GM12878 (cell line): Measurements from ENCODE around the gene SLC22A23. TPM values are rescaled to one million over a fixed set of nuclear protein-coding genes. Genes with fewer than 3 reads are reported as not detected.

Experiments used
- ATAC-seq: fragments of 200-7000 bp; cut with Tn5 transposase; 3 replicates; pipeline ENCODE4 v1.9.1; 2020; ENCODE audit warnings: mild to moderate bottlenecking, moderate library complexity
- BruUV-seq: library from RNA; stranded (reverse); fragments of 400-500 nt; replicated peaks from 2 replicates; lab custom pipeline; 2021; lab: Mats Ljungman, UMichigan
- CTCF ChIA-PET: fragments of 300-600 bp; sonication (Branson Sonifier 250); formaldehyde crosslinking; extraction: SDS; loops from one replicate; lab custom pipeline; 2021; ENCODE audit warnings: inconsistent platforms; lab: Yijun Ruan, JAX
- POLR2A ChIA-PET: fragments of 350-600 bp; formaldehyde crosslinking; extraction: SDS; loops from one replicate; lab custom pipeline; 2021; ENCODE audit warnings: inconsistent platforms; lab: Charles Lee
- RAD21 ChIA-PET: fragments of 300-600 bp; sonication (Branson Sonifier 250); formaldehyde crosslinking; loops from one replicate; lab custom pipeline; 2023; ENCODE audit warnings: antibody characterized with exemption; ENCODE audit not compliant: unreplicated experiment; lab: Charles Lee
- SMC1A ChIA-PET: fragments of 300-600 bp; sonication (Branson Sonifier 250); formaldehyde crosslinking; loops from one replicate; lab custom pipeline; 2023; ENCODE audit not compliant: unreplicated experiment, uncharacterized antibody; lab: Charles Lee
- DNase-seq: peaks from one replicate; pipeline ENCODE4 v3.0.0-alpha.2; 2011; ENCODE audit warnings: low read depth, low spot score
- FAIRE-seq: peaks from 3 replicates; lab custom pipeline; 2011; peaks lifted over from hg19 to GRCh38; lab: Jason Lieb, UNC
- H2AFZ ChIP-seq: 2 replicates; pipeline ENCODE4 v1.6.0; 2011; ENCODE audit warnings: low read depth, low read length, control low read depth; ENCODE audit not compliant: control insufficient read depth
- H3K27ac ChIP-seq: 2 replicates; pipeline ENCODE4 v1.5.1; 2011; ENCODE audit warnings: control low read depth; ENCODE audit not compliant: control insufficient read depth, insufficient read depth
- H3K27me3 ChIP-seq, 2 experiments: replicated peaks in 1 of 2; 2 replicates each; pipeline versions ENCODE4 v1.6.0 to v1.6.1; 2011; ENCODE audit warnings: low read length in 1 of 2; ENCODE audit not compliant: control insufficient read depth in 2 of 2, insufficient read depth in 2 of 2
- H3K36me3 ChIP-seq, 2 experiments: 2 replicates each; pipeline ENCODE4 v1.5.1; 2011; ENCODE audit warnings: low read length in 1 of 2; ENCODE audit not compliant: control insufficient read depth in 2 of 2, insufficient read depth in 2 of 2
- H3K4me1 ChIP-seq: 2 replicates; pipeline ENCODE4 v1.6.1; 2011; ENCODE audit warnings: mild to moderate bottlenecking, low read length, moderate library complexity, mixed read lengths; ENCODE audit not compliant: control insufficient read depth, insufficient read depth
- H3K4me2 ChIP-seq: 2 replicates; pipeline ENCODE4 v1.6.0; 2011; ENCODE audit warnings: control low read depth; ENCODE audit not compliant: control insufficient read depth, insufficient read depth
- H3K4me3 ChIP-seq: fragments of 200-600 bp; sonication (generic); 2 replicates; pipeline ENCODE4 v1.5.1; 2016
- H3K79me2 ChIP-seq: 2 replicates; pipeline ENCODE4 v1.6.0; 2011; ENCODE audit warnings: low read length; ENCODE audit not compliant: control insufficient read depth, insufficient read depth
- H3K9ac ChIP-seq: 2 replicates; pipeline ENCODE4 v1.8.0; 2011; ENCODE audit warnings: low read length, control low read depth, mixed read lengths; ENCODE audit not compliant: control insufficient read depth, insufficient read depth
- H3K9me3 ChIP-seq: replicated peaks from 3 replicates; pipeline ENCODE4 v1.5.1; 2011; ENCODE audit warnings: mild to moderate bottlenecking, low read length; ENCODE audit not compliant: control insufficient read depth, insufficient read depth
- H4K20me1 ChIP-seq: 2 replicates; pipeline ENCODE4 v1.6.0; 2011; ENCODE audit not compliant: control insufficient read depth, insufficient read depth
- ATF2 ChIP-seq: IDR thresholded peaks from 2 replicates; pipeline ENCODE4 v1.6.1; 2012; ENCODE audit warnings: low read length, inconsistent platforms
- GABPA ChIP-seq: IDR thresholded peaks from 2 replicates; pipeline ENCODE4 v1.6.1; 2014; ENCODE audit warnings: antibody characterized with exemption, low read depth, mild to moderate bottlenecking, inconsistent platforms
- GATAD2B ChIP-seq: fragments of 450-650 bp; conservative IDR thresholded peaks from 2 replicates; pipeline ENCODE4 v1.6.1; 2017; ENCODE audit warnings: low read depth, mild to moderate bottlenecking, moderate library complexity
- IKZF2 ChIP-seq, 2 experiments: fragments of 450-650 bp; IDR thresholded peaks; 2 replicates each; pipeline ENCODE4 v1.6.1; 2017; ENCODE audit warnings: mild to moderate bottlenecking in 2 of 2, moderate library complexity in 2 of 2
- MEF2A ChIP-seq: IDR thresholded peaks from 2 replicates; pipeline ENCODE4 v1.6.1; 2011; ENCODE audit warnings: low read depth, mild to moderate bottlenecking, low read length, moderate library complexity; ENCODE audit not compliant: insufficient read depth
- NFYB ChIP-seq: IDR thresholded peaks from 2 replicates; pipeline ENCODE4 v1.6.1; 2011; ENCODE audit warnings: low read depth, mild to moderate bottlenecking, low read length, improper control_type of control experiment, moderate library complexity; ENCODE audit not compliant: insufficient read depth
- NR2F1 ChIP-seq: fragments of 450-650 bp; conservative IDR thresholded peaks from 2 replicates; pipeline ENCODE4 v1.6.1; 2017; ENCODE audit warnings: mild to moderate bottlenecking
- NRF1 ChIP-seq: conservative IDR thresholded peaks from 2 replicates; pipeline ENCODE4 v1.6.1; 2011; ENCODE audit warnings: mild to moderate bottlenecking, low read depth, low read length, improper control_type of control experiment
- RAD21 ChIP-seq: IDR thresholded peaks from 2 replicates; pipeline ENCODE4 v1.6.1; 2011; ENCODE audit warnings: mild to moderate bottlenecking, low read depth, low read length, moderate library complexity; ENCODE audit not compliant: insufficient read depth
- RB1 ChIP-seq: fragments of 450-650 bp; formaldehyde crosslinking; IDR thresholded peaks from 2 replicates; pipeline ENCODE4 v1.6.1; 2017; ENCODE audit warnings: mild to moderate bottlenecking, borderline replicate concordance
- REST ChIP-seq: IDR thresholded peaks from 2 replicates; pipeline ENCODE4 v1.6.1; 2012; ENCODE audit warnings: mild to moderate bottlenecking, low read depth, low read length
- SP1 ChIP-seq: IDR thresholded peaks from one replicate; pipeline ENCODE4 v1.6.1; 2011; ENCODE audit warnings: low read depth, low read length
- SREBF1 ChIP-seq: IDR thresholded peaks from 2 replicates; pipeline ENCODE4 v1.6.1; 2012; ENCODE audit warnings: mild to moderate bottlenecking, low read length
- ZBTB4 ChIP-seq: fragments of 450-650 bp; formaldehyde crosslinking; IDR thresholded peaks from 2 replicates; pipeline ENCODE4 v1.4.0; 2022; ENCODE audit warnings: mild to moderate bottlenecking, moderate library complexity
- WGBS: methylation state at CpG from one replicate; pipeline ENCODE4 v1.1.6; 2016; ENCODE audit warnings: low lambda C conversion rate; ENCODE audit not compliant: insufficient replicate concordance, insufficient coverage; ENCODE audit errors: missing lambda C conversion rate; 5-methylcytosine and 5-hydroxymethylcytosine counted together
- in situ Hi-C: fragments of 300-500 bp; cut with MboI; formaldehyde crosslinking; loops from 9 replicates; pipeline ENCODE4 v1.14.3; 2018; ENCODE audit warnings: mixed read lengths
- intact Hi-C: fragments of 100-400 bp; cut with micrococcal nuclease; formaldehyde crosslinking; loops from one replicate; pipeline ENCODE4 v1.14.2; 2022; ENCODE audit not compliant: unreplicated experiment
- polyA plus RNA-seq, 11 experiments: library from polyadenylated mRNA; depleted of rRNA in 4 of 11; unstranded in 6 of 11; stranded (reverse) in 5 of 11; fragments of >200 nt; fragmentation: Nextera tagmentation in 4 of 11; fragmentation: Illumina TruSeq in 1 of 11; extraction: Ambion mirVana in 4 of 11; extraction: Trizol in 1 of 11; gene quantifications; 1 replicate in 1 of 11; 2 replicates in 10 of 11; pipeline versions ENCODE4 v1.2.1 to v1.2.3, GENCODE V29; 2011 to 2016; ENCODE audit warnings: inconsistent platforms in 2 of 11, missing spikeins in 2 of 11, low read depth in 1 of 11
- total RNA-seq, 4 experiments: library from RNA; depleted of rRNA in 3 of 4; stranded (reverse); fragments of >200 nt in 3 of 4; fragmentation: Illumina TruSeq in 1 of 4; extraction: Trizol in 1 of 4; gene quantifications; 2 replicates each; pipeline versions ENCODE4 v1.2.1 to v1.2.3, GENCODE V29; 2013 to 2021

SLC22A23 gene
- total and polyA plus RNA-seq, 10 of the 15 experiments (the other 5 are each of a cell fraction or from before 2014, with no cell fraction given): 0.20 to 2.4 (median 0.74) TPM

GRCh38 chr6:3251462-3252314 is 205.2 kb downstream of the SLC22A23 start:
- no peak overlapping the region for H3K9ac ChIP-seq
- H3K27me3 ChIP-seq: peaks cover 0 to 6% of the 10 kb centered on the region in 2 experiments; a peak in 3 of 4 replicates
- RAD21 ChIA-PET: interaction anchor here (0.5 to 2.6 kb wide), 17 partner anchors 9 to 481 kb away, joined by 3 to 17 read pairs (median 4); partner anchors contain the start of gene TUBB2A
- intact Hi-C loops: loop anchor here (1.0 to 5.0 kb wide), 2 partner anchors 125 to 254 kb away; partner anchors contain the start of gene NQO2
- 34% methylated on average over 20 of the region's 20 CpGs for WGBS
- H2AFZ ChIP-seq: peak overlapping the region; percentile 37
- H3K79me2 ChIP-seq: no peaks in the 10 kb centered on the region
- H3K4me2 ChIP-seq: no peak overlapping the region
- no peaks in the 10 kb centered on the region for H3K4me1 ChIP-seq
- FAIRE-seq (peak; percentile 98), ATAC-seq (peak; percentile 98), DNase-seq (peak; percentile 30)
- no peaks in the 10 kb centered on the region for H3K9me3 ChIP-seq
- H4K20me1 ChIP-seq: no peaks in the 10 kb centered on the region
- no peak overlapping the region for H3K27ac ChIP-seq
- no peaks in the 10 kb centered on the region for H3K36me3 ChIP-seq
- in situ Hi-C loops: loop anchor here (5.0 kb wide), 1 partner anchor 124 kb away; no protein-coding TSS in a partner anchor
- SMC1A ChIA-PET: interaction anchor here (0.7 to 3.8 kb wide), 15 partner anchors 12 to 481 kb away, joined by 3 to 32 read pairs (median 4); no protein-coding TSS in a partner anchor
- CTCF ChIA-PET: interaction anchor here (0.7 to 4.2 kb wide), 37 partner anchors 9 to 590 kb away, joined by 3 to 61 read pairs (median 4); partner anchors contain the start of genes PSMG4, RIPK1 and TUBB2A
- H3K4me3 ChIP-seq: no peak overlapping the region
- POLR2A ChIA-PET: interaction anchor here (0.5 to 0.6 kb wide), 2 partner anchors 48 to 255 kb away, joined by 3 to 7 read pairs; no protein-coding TSS in a partner anchor
- no TSS peak for BruUV-seq
- no peak for TF ChIP-seq NR2F1
- no peak for TF ChIP-seq REST
- TF ChIP-seq SP1: no peak
- TF ChIP-seq ZBTB4 (CRISPR knock-in tag): no peak
- TF ChIP-seq ATF2: no peak
- no peak for TF ChIP-seq NRF1
- TF ChIP-seq MEF2A: no peak
- TF ChIP-seq IKZF2 (IDR thresholded peaks at IDR 0.05): no peak
- TF ChIP-seq GATAD2B: no peak
- no peak for TF ChIP-seq GABPA
- TF ChIP-seq RB1: 0 out of 2 replicates have a peak, but pooled peaks have one; percentile 50
- no peak for TF ChIP-seq NFYB
- peak; percentile 89 for TF ChIP-seq RAD21
- no peak for TF ChIP-seq SREBF1
